T-cell (primary cell): ENCODE results near the gene GAPDHS. TPM values are rescaled to one million over a fixed set of nuclear protein-coding genes. Genes with fewer than 3 reads are reported as not detected.

Experiments used
- ATAC-seq, 4 experiments: fragments of 200-7000 bp in 3 of 4; fragments of 150-1000 bp in 1 of 4; cut with Tn5 transposase; replicated peaks in 1 of 4; 1 replicate in 3 of 4; 2 replicates in 1 of 4; pipeline ENCODE4 v1.10.0; 2021; ENCODE audit warnings: moderate library complexity in 3 of 4, mild to moderate bottlenecking in 2 of 4, moderate number of reproducible peaks in 1 of 4
- CTCF ChIA-PET, 2 donors: fragments of 300-600 bp; sonication (Branson Sonifier 250); formaldehyde crosslinking; loops; one replicate each; lab custom pipeline; 2022; ENCODE audit warnings: antibody characterized with exemption in 2 of 2; lab: Charles Lee
- POLR2A ChIA-PET, 2 donors: fragments of 300-600 bp; sonication (Branson Sonifier 250); formaldehyde crosslinking; loops; one replicate each; lab custom pipeline; 2022; ENCODE audit warnings: antibody characterized with exemption in 2 of 2; lab: Charles Lee
- DNase-seq, 35 experiments: peaks; one replicate each; pipeline versions ENCODE4 v3.0.0 to v3.0.0-alpha.2; 2013 to 2023
- H3K27ac ChIP-seq: one replicate; pipeline ENCODE4 v1.5.1; 2013; ENCODE audit warnings: low read length
- H3K27me3 ChIP-seq, 2 experiments: replicated peaks in 1 of 2; 1 replicate in 1 of 2; 2 replicates in 1 of 2; pipeline versions ENCODE4 v1.6.1 to v1.7.0; 2013; ENCODE audit warnings: low read length in 1 of 2, mixed read lengths in 1 of 2; ENCODE audit not compliant: control insufficient read depth in 2 of 2, insufficient read depth in 2 of 2; ENCODE audit errors: extremely low read depth in 1 of 2
- H3K36me3 ChIP-seq, 2 donors: 1 replicate in 1 of 2; 2 replicates in 1 of 2; pipeline versions ENCODE4 v1.6.1 to v1.7.0; 2013; ENCODE audit warnings: low read length in 1 of 2; ENCODE audit not compliant: control insufficient read depth in 2 of 2, insufficient read depth in 1 of 2; ENCODE audit errors: extremely low read depth in 1 of 2
- H3K4me1 ChIP-seq, 2 experiments: 1 replicate in 1 of 2; 2 replicates in 1 of 2; pipeline versions ENCODE4 v1.6.1 to v1.7.0; 2013; ENCODE audit warnings: low read length in 2 of 2, mixed read lengths in 1 of 2; ENCODE audit not compliant: insufficient read depth in 2 of 2, control insufficient read depth in 1 of 2; ENCODE audit errors: extremely low read depth in 1 of 2
- H3K4me3 ChIP-seq, 2 donors: 1 replicate in 1 of 2; 2 replicates in 1 of 2; pipeline versions ENCODE4 v1.5.1 to v1.7.0; 2013; ENCODE audit warnings: mild to moderate bottlenecking in 2 of 2, low read length in 1 of 2, moderate library complexity in 1 of 2; ENCODE audit not compliant: control insufficient read depth in 1 of 2; ENCODE audit errors: extremely low read depth in 1 of 2
- H3K9me3 ChIP-seq: 2 replicates; pipeline ENCODE4 v1.7.0; 2013
- H3K27ac Mint-ChIP-seq, 2 donors: one replicate each; pipeline ENCODE4 v1.8.0; 2020 to 2021; ENCODE audit warnings: mild to moderate bottlenecking in 2 of 2, mixed read lengths in 2 of 2
- H3K27me3 Mint-ChIP-seq, 2 donors: one replicate each; pipeline ENCODE4 v1.8.0; 2021 to 2022; ENCODE audit warnings: mixed read lengths in 2 of 2
- H3K36me3 Mint-ChIP-seq: one replicate; pipeline ENCODE4 v1.8.0; 2021; ENCODE audit warnings: mixed read lengths
- H3K4me1 Mint-ChIP-seq, 3 donors: one replicate each; pipeline ENCODE4 v1.8.0; 2020 to 2022; ENCODE audit warnings: mixed read lengths in 3 of 3, mild to moderate bottlenecking in 1 of 3
- H3K4me3 Mint-ChIP-seq, 3 donors: one replicate each; pipeline ENCODE4 v1.8.0; 2020 to 2022; ENCODE audit warnings: mild to moderate bottlenecking in 3 of 3, mixed read lengths in 3 of 3, moderate library complexity in 3 of 3
- H3K9me3 Mint-ChIP-seq, 3 donors: one replicate each; pipeline ENCODE4 v1.8.0; 2020 to 2022; ENCODE audit warnings: mixed read lengths in 3 of 3
- WGBS: methylation state at CpG from one replicate; pipeline ENCODE4 v1.1.5; 2013; ENCODE audit warnings: missing lambda C conversion rate; ENCODE audit not compliant: insufficient coverage; 5-methylcytosine and 5-hydroxymethylcytosine counted together
- total RNA-seq, 35 experiments: library from RNA in 6 of 35; stranded (reverse) in 6 of 35; fragments of 120-200 nt in 1 of 35; gene quantifications; one replicate each; pipeline versions ENCODE4 v1.2.1 to v1.2.4 and lab custom pipeline; 2013 to 2026

GAPDHS gene
- total RNA-seq, 5 donors from 2014 or later (not counting 1 experiment from before 2014, with no cell fraction given), result not detected

- Mint-ChIP-seq H3K4me3 (no peak overlapping the region), H3K9me3 (no peaks in the 10 kb centered on the region), H3K4me1 (peaks cover 14 to 18% (median 17%) of the 10 kb centered on the region in 3 donors), H3K36me3 (peaks cover 7% of the 10 kb centered on the region), H3K27me3 (peaks cover 4% of the 10 kb centered on the region in 2 donors), H3K27ac (no peak overlapping the region)
- H3K27ac ChIP-seq, result no peak overlapping the region
- peaks cover 0 to 2% of the 10 kb centered on the region in 2 experiments for H3K27me3 ChIP-seq
- no peak overlapping the region for H3K4me3 ChIP-seq
- WGBS, result 84% methylated on average over 7 of the region's 13 CpGs
- peaks cover 0 to 7% of the 10 kb centered on the region in 2 donors for H3K36me3 ChIP-seq
- DNase-seq (no peak), ATAC-seq (no peak)
- ChIA-PET POLR2A (no interaction called here), CTCF (no interaction called here)
- H3K9me3 ChIP-seq, result no peaks in the 10 kb centered on the region
- peaks cover 0 to 10% of the 10 kb centered on the region in 2 experiments for H3K4me1 ChIP-seq
Observed at GRCh38 chr19:35552534-35553384, 19.5 kb downstream of the GAPDHS start.

DNA sequence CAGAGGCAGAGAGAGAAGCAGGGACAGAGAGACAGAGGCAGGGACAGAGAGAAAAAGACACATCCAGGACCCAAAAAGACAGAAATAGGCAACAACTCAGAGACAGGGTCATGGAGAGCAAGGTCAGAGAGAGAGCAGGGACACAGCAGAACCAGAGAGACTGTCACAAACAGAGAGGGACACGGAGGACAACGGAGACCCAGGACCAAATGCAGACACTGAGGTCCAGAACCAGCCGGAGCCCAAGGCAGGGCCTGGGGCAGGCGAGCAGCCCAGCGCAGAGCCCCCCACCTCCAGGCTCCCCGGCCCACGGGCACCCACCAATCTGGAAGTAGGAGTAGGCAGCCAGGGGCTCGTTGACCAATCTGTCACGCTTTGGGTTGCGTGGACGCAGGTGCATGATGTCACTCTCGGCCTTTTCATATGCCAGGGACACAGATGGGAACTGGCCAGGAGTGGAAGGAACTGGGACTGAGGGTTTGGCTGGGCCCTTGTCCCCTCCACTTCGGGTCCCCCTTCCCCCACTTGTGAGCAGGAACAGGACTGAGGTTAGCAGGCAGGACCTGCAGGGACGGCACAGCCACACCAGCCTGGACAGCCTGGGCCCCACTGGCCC is 20.2 kb downstream of the GAPDHS start:
- no peak overlapping the region for H3K4me3 Mint-ChIP-seq
- H3K27ac Mint-ChIP-seq, result no peak overlapping the region
- peaks cover 13 to 16% (median 15%) of the 10 kb centered on the region in 3 donors for H3K4me1 Mint-ChIP-seq
- H3K27me3 Mint-ChIP-seq, result peaks cover 4% of the 10 kb centered on the region in 2 donors
- DNase-seq (no peak), ATAC-seq (no peak)
- no peaks in the 10 kb centered on the region for H3K9me3 Mint-ChIP-seq
- Histone ChIP-seq H3K9me3 (no peaks in the 10 kb centered on the region), H3K27ac (no peak overlapping the region), H3K36me3 (peaks cover 0 to 4% of the 10 kb centered on the region in 2 donors), H3K27me3 (peaks cover 0 to 10% of the 10 kb centered on the region in 2 experiments), H3K4me3 (no peak overlapping the region), H3K4me1 (peaks cover 0 to 18% of the 10 kb centered on the region in 2 experiments)
- POLR2A ChIA-PET, result no interaction called here
- WGBS, result 72% methylated on average over 11 of the region's 14 CpGs
- peaks cover 7% of the 10 kb centered on the region for H3K36me3 Mint-ChIP-seq
- CTCF ChIA-PET, result no interaction called here

DNA sequence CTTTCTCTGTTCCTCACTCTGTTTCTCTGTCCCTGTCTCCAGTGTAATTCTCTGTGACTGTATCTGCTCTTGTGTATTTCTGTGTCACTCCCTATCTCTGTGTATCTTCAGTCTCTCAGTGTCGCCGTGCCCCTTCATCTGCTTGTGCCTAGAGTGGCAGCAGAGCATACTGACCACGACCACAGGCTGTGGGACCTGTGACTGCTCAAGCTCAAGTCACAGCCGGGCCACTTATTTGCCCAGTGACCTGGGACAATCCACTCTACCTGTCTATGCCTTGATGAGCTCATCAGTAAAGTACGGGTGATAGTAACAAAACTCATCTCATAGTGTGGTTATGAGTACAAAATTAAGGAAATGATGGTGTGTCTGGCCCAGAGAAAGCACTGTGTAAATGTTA is 20.8 kb downstream of the GAPDHS start:
- 61% methylated on average over 4 of the region's 5 CpGs for WGBS
- Mint-ChIP-seq H3K27me3 (peaks cover 4 to 9% of the 10 kb centered on the region in 2 donors), H3K27ac (no peak overlapping the region), H3K4me3 (no peak overlapping the region), H3K9me3 (no peaks in the 10 kb centered on the region), H3K4me1 (peaks cover 10 to 13% (median 13%) of the 10 kb centered on the region in 3 donors), H3K36me3 (peaks cover 6% of the 10 kb centered on the region)
- no peak overlapping the region for H3K4me3 ChIP-seq
- peaks cover 0 to 20% of the 10 kb centered on the region in 2 experiments for H3K4me1 ChIP-seq
- ATAC-seq, result no peak
- H3K27ac ChIP-seq, result no peak overlapping the region
- peaks cover 0 to 16% of the 10 kb centered on the region in 2 experiments for H3K27me3 ChIP-seq
- no peak for DNase-seq
- ChIA-PET POLR2A (no interaction called here), CTCF (no interaction called here)
- H3K36me3 ChIP-seq, result peaks cover 0 to 4% of the 10 kb centered on the region in 2 donors
- H3K9me3 ChIP-seq, result no peaks in the 10 kb centered on the region

DNA sequence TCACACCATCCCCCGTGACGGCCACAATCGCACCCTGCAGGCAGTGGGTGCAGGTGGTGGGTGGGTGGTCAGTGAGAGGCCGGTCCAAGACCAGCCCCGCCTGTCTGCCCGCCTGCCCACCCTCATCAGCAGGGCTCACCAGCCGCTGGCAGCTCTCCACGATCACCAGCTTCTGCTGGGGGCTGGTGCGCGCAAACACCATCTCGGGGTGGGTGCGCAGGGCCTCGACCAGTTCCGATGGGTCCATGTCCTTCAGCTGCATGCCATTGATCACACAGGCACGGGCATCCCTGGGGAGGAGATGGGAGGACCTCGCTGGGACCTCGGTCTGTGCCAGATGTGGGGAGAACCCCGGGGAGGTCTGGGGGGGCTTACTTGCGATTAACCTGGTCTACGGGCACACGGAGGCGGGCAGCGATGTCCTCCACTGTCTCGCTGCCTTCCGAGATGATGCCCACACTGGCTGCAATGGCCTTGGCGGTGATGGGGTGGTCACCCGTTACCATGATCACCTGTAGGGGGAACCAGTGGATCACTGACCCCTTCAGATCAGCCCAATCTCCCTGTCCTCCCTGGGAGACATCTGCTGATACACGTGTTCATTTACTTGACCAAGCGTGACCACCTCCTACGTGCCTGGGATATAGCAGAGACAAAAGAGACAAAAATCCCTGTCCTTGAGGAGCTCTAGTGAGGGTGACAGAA is 22.2 kb downstream of the GAPDHS start:
- no peak for DNase-seq
- ATAC-seq, result no peak
- ChIA-PET CTCF (no interaction called here), POLR2A (interaction anchor here in 1 of 2 donors (0.5 kb wide), 1 partner anchor 11 kb away, joined by 5 read pairs; no protein-coding TSS in a partner anchor)
- H3K9me3 Mint-ChIP-seq, result no peaks in the 10 kb centered on the region
- Histone ChIP-seq H3K27me3 (peaks cover 0 to 29% of the 10 kb centered on the region in 2 experiments), H3K4me3 (no peak overlapping the region), H3K9me3 (no peaks in the 10 kb centered on the region), H3K27ac (no peak overlapping the region), H3K36me3 (no peaks in the 10 kb centered on the region), H3K4me1 (peaks cover 0 to 17% of the 10 kb centered on the region in 2 experiments)
- peaks cover 17 to 21% of the 10 kb centered on the region in 2 donors for H3K27me3 Mint-ChIP-seq
- no peak overlapping the region for H3K4me3 Mint-ChIP-seq
- H3K36me3 Mint-ChIP-seq, result peaks cover 3% of the 10 kb centered on the region
- H3K4me1 Mint-ChIP-seq, result peaks cover 5 to 13% (median 12%) of the 10 kb centered on the region in 3 donors
- H3K27ac Mint-ChIP-seq, result no peak overlapping the region
- 79% methylated on average over 28 of the region's 30 CpGs for whole genome bisulfite sequencing

GRCh38 chr19:35556025-35556590 is 22.9 kb downstream of the GAPDHS start:
- Histone ChIP-seq H3K27ac (no peak overlapping the region), H3K9me3 (no peaks in the 10 kb centered on the region), H3K4me1 (peaks cover 0 to 17% of the 10 kb centered on the region in 2 experiments), H3K36me3 (no peaks in the 10 kb centered on the region), H3K4me3 (no peak overlapping the region), H3K27me3 (peaks cover 0 to 35% of the 10 kb centered on the region in 2 experiments)
- peaks cover 23 to 28% of the 10 kb centered on the region in 2 donors for H3K27me3 Mint-ChIP-seq
- ChIA-PET CTCF (interaction anchor here in 1 of 2 donors (1.2 kb wide), 1 partner anchor 39 kb away, joined by 4 read pairs; no protein-coding TSS in a partner anchor), POLR2A (interaction anchor here in 1 of 2 donors (0.5 kb wide), 1 partner anchor 11 kb away, joined by 5 read pairs; no protein-coding TSS in a partner anchor)
- ATAC-seq (no peak), DNase-seq (no peak)
- no peaks in the 10 kb centered on the region for H3K36me3 Mint-ChIP-seq
- H3K4me3 Mint-ChIP-seq, result peak overlapping the region in 1 of 3 donors; percentile 18
- no peaks in the 10 kb centered on the region for H3K9me3 Mint-ChIP-seq
- 73% methylated on average over 5 of the region's 9 CpGs for WGBS
- peaks cover 5 to 13% (median 12%) of the 10 kb centered on the region in 3 donors for H3K4me1 Mint-ChIP-seq
- no peak overlapping the region for H3K27ac Mint-ChIP-seq
